GM23338 (cell line): ENCODE results near the gene BEGAIN. TPM values are rescaled to one million over a fixed set of nuclear protein-coding genes. Genes with fewer than 3 reads are reported as not detected.

Experiments used
- ATAC-seq: fragments of 200-7000 bp; cut with Tn5 transposase; 3 replicates; pipeline ENCODE4 v1.9.1; 2020
- DNase-seq: peaks from one replicate; pipeline ENCODE4 v3.0.0-alpha.2; 2015; ENCODE audit warnings: low spot score
- H2AFZ ChIP-seq: fragments of 200-600 bp; sonication (generic); 2 replicates; pipeline ENCODE4 v1.8.0; 2016; ENCODE audit warnings: antibody characterized with exemption, mild to moderate bottlenecking, moderate library complexity
- H3F3A ChIP-seq: fragments of 200-600 bp; sonication (generic); replicated peaks from 2 replicates; pipeline ENCODE4 v1.8.0; 2017; ENCODE audit warnings: antibody characterized with exemption, mixed run types, low read depth
- H3K27ac ChIP-seq: fragments of 200-600 bp; sonication (generic); 2 replicates; pipeline ENCODE4 v1.6.1; 2016; ENCODE audit warnings: low read depth
- H3K27me3 ChIP-seq: fragments of 200-600 bp; sonication (generic); 2 replicates; pipeline ENCODE4 v1.8.0; 2016; ENCODE audit warnings: mild to moderate bottlenecking, mixed run types, moderate library complexity; ENCODE audit not compliant: insufficient read depth
- H3K36me3 ChIP-seq: fragments of 200-600 bp; sonication (generic); 2 replicates; pipeline ENCODE4 v1.8.0; 2016; ENCODE audit warnings: mild to moderate bottlenecking; ENCODE audit not compliant: insufficient read depth
- H3K4me1 ChIP-seq: fragments of 200-600 bp; sonication (generic); 2 replicates; pipeline ENCODE4 v1.8.0; 2016; ENCODE audit warnings: mild to moderate bottlenecking, moderate library complexity; ENCODE audit not compliant: insufficient read depth
- H3K4me2 ChIP-seq: fragments of 200-600 bp; sonication (generic); 2 replicates; pipeline ENCODE4 v1.7.1; 2017; ENCODE audit warnings: mixed run types
- H3K4me3 ChIP-seq: fragments of 200-600 bp; sonication (generic); 2 replicates; pipeline ENCODE4 v1.6.1; 2016; ENCODE audit warnings: mixed run types
- H3K79me2 ChIP-seq: fragments of 200-600 bp; sonication (generic); replicated peaks from 2 replicates; pipeline ENCODE4 v1.8.0; 2017; ENCODE audit warnings: mild to moderate bottlenecking; ENCODE audit not compliant: insufficient read depth
- H3K9me2 ChIP-seq: fragments of 200-600 bp; sonication (generic); 2 replicates; pipeline ENCODE4 v1.8.0; 2017; ENCODE audit not compliant: insufficient read depth
- H4K20me1 ChIP-seq: fragments of 200-600 bp; sonication (generic); replicated peaks from 2 replicates; pipeline ENCODE4 v1.8.0; 2017; ENCODE audit warnings: mild to moderate bottlenecking; ENCODE audit not compliant: insufficient read depth
- H3K27ac Mint-ChIP-seq: 2 replicates; pipeline ENCODE4 v1.8.0; 2020; ENCODE audit warnings: inconsistent platforms, mild to moderate bottlenecking, moderate library complexity, mixed read lengths
- H3K27me3 Mint-ChIP-seq: 3 replicates; pipeline ENCODE4 v1.8.0; 2022; ENCODE audit warnings: low read depth, mild to moderate bottlenecking, moderate library complexity, mixed read lengths, inconsistent platforms; ENCODE audit not compliant: insufficient read depth, poor library complexity
- H3K36me3 Mint-ChIP-seq: 3 replicates; pipeline ENCODE4 v1.8.0; 2021; ENCODE audit warnings: low read depth, mild to moderate bottlenecking, inconsistent platforms, moderate library complexity, mixed read lengths
- H3K4me1 Mint-ChIP-seq: 3 replicates; pipeline ENCODE4 v1.8.0; 2020; ENCODE audit warnings: mild to moderate bottlenecking, inconsistent platforms, mixed read lengths
- H3K4me3 Mint-ChIP-seq: 3 replicates; pipeline ENCODE4 v1.8.0; 2021; ENCODE audit warnings: moderate library complexity, mild to moderate bottlenecking, inconsistent platforms, mixed read lengths
- H3K9me3 Mint-ChIP-seq: 3 replicates; pipeline ENCODE4 v1.8.0; 2020; ENCODE audit warnings: moderate library complexity, mild to moderate bottlenecking, inconsistent platforms, mixed read lengths
- CREB1 ChIP-seq: fragments of 250-450 bp; sonication (Bioruptor Pico); IDR thresholded peaks from 2 replicates; pipeline ENCODE4 v1.5.0; 2020; ENCODE audit warnings: low read depth, mild to moderate bottlenecking, moderate library complexity
- EZH2 ChIP-seq: fragments of 200-600 bp; sonication (generic); IDR thresholded peaks from one replicate; pipeline ENCODE4 v1.8.0; 2017; ENCODE audit warnings: antibody characterized with exemption, mild to moderate bottlenecking, low read depth; ENCODE audit not compliant: unreplicated experiment
- EZH2phosphoT487 ChIP-seq: fragments of 200-600 bp; sonication (generic); IDR thresholded peaks from one replicate; pipeline ENCODE4 v1.8.1; 2018; ENCODE audit warnings: antibody characterized with exemption; ENCODE audit not compliant: unreplicated experiment
- JUNB ChIP-seq: IDR thresholded peaks from one replicate; pipeline ENCODE4 v1.6.1; 2016; ENCODE audit warnings: antibody characterized with exemption; ENCODE audit not compliant: unreplicated experiment
- NANOG ChIP-seq: IDR thresholded peaks from 2 replicates; pipeline ENCODE4 v1.6.1; 2016; ENCODE audit warnings: antibody characterized with exemption, borderline replicate concordance
- POLR2AphosphoS5 ChIP-seq: IDR thresholded peaks from 2 replicates; pipeline ENCODE4 v1.6.1; 2016; ENCODE audit warnings: antibody characterized with exemption, low read depth
- REST ChIP-seq: IDR thresholded peaks from one replicate; pipeline ENCODE4 v1.6.1; 2018; ENCODE audit warnings: antibody characterized with exemption; ENCODE audit not compliant: unreplicated experiment
- STAT1 ChIP-seq: IDR thresholded peaks from one replicate; pipeline ENCODE4 v1.6.1; 2016; ENCODE audit warnings: antibody characterized with exemption; ENCODE audit not compliant: unreplicated experiment
- ZNF114 ChIP-seq: fragments of 250-450 bp; sonication (Bioruptor Pico); IDR thresholded peaks from 2 replicates; pipeline ENCODE4 v1.5.0; 2020; ENCODE audit warnings: mild to moderate bottlenecking, moderate library complexity
- ZNF331 ChIP-seq: fragments of 250-450 bp; sonication (Bioruptor Pico); IDR thresholded peaks from 2 replicates; pipeline ENCODE4 v1.5.0; 2020; ENCODE audit warnings: low read depth, mild to moderate bottlenecking, moderate library complexity
- ZNF462 ChIP-seq: fragments of 250-450 bp; sonication (Bioruptor Pico); IDR thresholded peaks from 2 replicates; pipeline ENCODE4 v1.5.0; 2020; ENCODE audit warnings: mild to moderate bottlenecking, moderate library complexity
- polyA plus RNA-seq: library from polyadenylated mRNA; unstranded; fragments of >200 nt; fragmentation: Nextera tagmentation; extraction: Ambion mirVana; gene quantifications from 2 replicates; pipeline ENCODE4 v1.2.1, GENCODE V29; 2016
- total RNA-seq: library from RNA; depleted of rRNA; stranded (reverse); fragments of >200 nt; shearing (Covaris generic); gene quantifications from 2 replicates; pipeline ENCODE4 v1.2.3, GENCODE V29; 2014

Gene BEGAIN
- total and polyA plus RNA-seq, 2 experiments from 2014 or later, result 0.60 to 2.4 TPM

GRCh38 chr14:100495917-100496316, 91.3 kb downstream of the BEGAIN start:
- H3K36me3 ChIP-seq, result no peaks in the 10 kb centered on the region
- Mint-ChIP-seq H3K4me1 (peaks cover 9% of the 10 kb centered on the region; the same call in 2 of the 3 replicates), H3K27me3 (peaks cover 1% of the 10 kb centered on the region), H3K36me3 (no peaks in the 10 kb centered on the region), H3K27ac (no peak overlapping the region), H3K4me3 (no peak overlapping the region), H3K9me3 (no peaks in the 10 kb centered on the region)
- no peak for ATAC-seq
- no peaks in the 10 kb centered on the region for H3K27me3 ChIP-seq
- H4K20me1 ChIP-seq, result no peaks in the 10 kb centered on the region; the same call in 1 of the 2 replicates
- no peak for DNase-seq
- H3K4me1 ChIP-seq, result no peaks in the 10 kb centered on the region; the same call in 1 of the 2 replicates
- H3K79me2 ChIP-seq, result no peaks in the 10 kb centered on the region
- H3K27ac ChIP-seq, result no peak overlapping the region
- no peaks in the 10 kb centered on the region for H3K9me2 ChIP-seq
- H3K4me2 ChIP-seq, result no peak overlapping the region
- H3K4me3 ChIP-seq, result no peak overlapping the region
- H2AFZ ChIP-seq, result no peak overlapping the region
- TF ChIP-seq CREB1 (CRISPR knock-in tag) (no peak), NANOG (no peak)
- no peaks in the 10 kb centered on the region for H3F3A ChIP-seq

GRCh38 chr14:100494645-100495044, 92.6 kb downstream of the BEGAIN start:
- H4K20me1 ChIP-seq, result no peaks in the 10 kb centered on the region; the same call in 1 of the 2 replicates
- no peak overlapping the region for H3K4me2 ChIP-seq
- Mint-ChIP-seq H3K27me3 (peaks cover 1% of the 10 kb centered on the region), H3K4me1 (0 out of 3 replicates have a peak, but pooled peaks cover 5% of the 10 kb centered on the region), H3K36me3 (no peaks in the 10 kb centered on the region), H3K9me3 (no peaks in the 10 kb centered on the region), H3K4me3 (no peak overlapping the region), H3K27ac (no peak overlapping the region)
- no peak overlapping the region for H3K4me3 ChIP-seq
- no peaks in the 10 kb centered on the region for H3K79me2 ChIP-seq
- ATAC-seq (no peak), DNase-seq (no peak)
- H3K36me3 ChIP-seq, result no peaks in the 10 kb centered on the region
- H3K9me2 ChIP-seq, result no peaks in the 10 kb centered on the region
- H3K27me3 ChIP-seq, result no peaks in the 10 kb centered on the region
- no peak overlapping the region for H2AFZ ChIP-seq
- H3K4me1 ChIP-seq, result no peaks in the 10 kb centered on the region; the same call in 1 of the 2 replicates
- no peak overlapping the region for H3K27ac ChIP-seq
- no peaks in the 10 kb centered on the region for H3F3A ChIP-seq
- no peak for TF ChIP-seq POLR2AphosphoS5
- no peak for TF ChIP-seq REST
- no peak for TF ChIP-seq ZNF462
- TF ChIP-seq CREB1 (CRISPR knock-in tag), result no peak
- no peak for TF ChIP-seq NANOG
- TF ChIP-seq EZH2, result no peak
- no peak for TF ChIP-seq EZH2phosphoT487
- TF ChIP-seq ZNF114 (CRISPR knock-in tag), result no peak
- no peak for TF ChIP-seq JUNB
- no peak for TF ChIP-seq ZNF331 (CRISPR knock-in tag)
- no peak for TF ChIP-seq STAT1
